Kidney (tissue), 14 donors: Measurements from ENCODE around the gene MOK. TPM values are rescaled to one million over a fixed set of nuclear protein-coding genes. Genes with fewer than 3 reads are reported as not detected.
"Not testable (repeated sequence)": the region's sequence is repeated elsewhere in the genome, so short reads cannot be mapped to it uniquely, and the experiment has no call there.

Experiments used
- DNase-seq, 5 donors: peaks; one replicate each; pipeline ENCODE4 v3.0.0-alpha.2; 2013 to 2020
- FAIRE-seq: peaks from 2 replicates; lab custom pipeline; 2012; peaks lifted over from hg19 to GRCh38; lab: Jason Lieb, UNC
- H3K27ac ChIP-seq, 2 donors: one replicate each; pipeline ENCODE4 v1.7.0; 2013; ENCODE audit warnings: low read depth in 2 of 2, low read length in 2 of 2, inconsistent platforms in 1 of 2
- H3K27me3 ChIP-seq: one replicate; pipeline ENCODE4 v1.7.1; 2013; ENCODE audit warnings: low read length, inconsistent platforms; ENCODE audit not compliant: control insufficient read depth, insufficient read depth
- H3K36me3 ChIP-seq, 3 donors: one replicate each; pipeline versions ENCODE4 v1.7.0 to v1.7.1; 2013; ENCODE audit warnings: low read length in 3 of 3, control low read depth in 1 of 3, inconsistent platforms in 1 of 3; ENCODE audit not compliant: insufficient read depth in 3 of 3, control insufficient read depth in 2 of 3
- H3K4me1 ChIP-seq, 3 donors: one replicate each; pipeline versions ENCODE4 v1.7.0 to v1.7.1; 2013; ENCODE audit warnings: low read length in 3 of 3, inconsistent platforms in 1 of 3, low read depth in 1 of 3; ENCODE audit not compliant: control insufficient read depth in 2 of 3, insufficient read depth in 2 of 3
- H3K4me3 ChIP-seq, 3 donors: one replicate each; pipeline versions ENCODE4 v1.7.0 to v1.8.1; 2013; ENCODE audit warnings: low read length in 3 of 3, control low read depth in 1 of 3, inconsistent platforms in 1 of 3
- H3K9ac ChIP-seq, 3 donors: one replicate each; pipeline versions ENCODE4 v1.7.0 to v1.7.1; 2013; ENCODE audit warnings: low read length in 3 of 3, control low read depth in 1 of 3, inconsistent platforms in 1 of 3
- H3K9me3 ChIP-seq, 3 donors: one replicate each; pipeline versions ENCODE4 v1.7.0 to v1.7.1; 2013; ENCODE audit warnings: low read length in 3 of 3, control low read depth in 1 of 3, inconsistent platforms in 1 of 3; ENCODE audit not compliant: control insufficient read depth in 2 of 3, insufficient read depth in 1 of 3
- intact Hi-C: fragments of 100-400 bp; cut with DNase I; formaldehyde crosslinking; loops from one replicate; pipeline ENCODE4 v1.11.1; 2022
- polyA plus RNA-seq: library from polyadenylated mRNA; stranded (reverse); fragments of 350-450 nt; fragmentation: Illumina TruSeq; extraction: RNeasy Lipid Tissue Mini Kit (QIAGEN cat#74804); gene quantifications from one replicate; pipeline ENCODE4 v1.2.3, GENCODE V29; 2014; ENCODE audit warnings: low read depth, low replicate concordance; ENCODE audit not compliant: insufficient read depth
- total RNA-seq: library from RNA; stranded (reverse); fragmentation: NEBNext Ultra II Directional; extraction: Animal tissue kit (Norgen Biotek cat#: 25700); gene quantifications from one replicate; pipeline ENCODE4 v1.2.1, GENCODE V29; 2021
- TF ChIP-seq, protein P1 (sequence below): IDR thresholded peaks from 3 replicates; pipeline ENCODE4 v1.5.1; 2012; ENCODE audit warnings: mild to moderate bottlenecking, moderate library complexity, borderline replicate concordance; ENCODE audit not compliant: insufficient read depth; ENCODE audit errors: extremely low read depth
- donor health status: control.
- donor health status: control.
- donor health status: control.
- donor health status: control.
- donor health status: control.
- donor health status: DM: yes; HTN: yes; CAD: no.
- donor health status: Normal renal cell carcinoma (clear cell type).

The MOK gene
- total and polyA plus RNA-seq, 2 donors from 2014 or later, result 20.4 to 32.7 TPM

DNA sequence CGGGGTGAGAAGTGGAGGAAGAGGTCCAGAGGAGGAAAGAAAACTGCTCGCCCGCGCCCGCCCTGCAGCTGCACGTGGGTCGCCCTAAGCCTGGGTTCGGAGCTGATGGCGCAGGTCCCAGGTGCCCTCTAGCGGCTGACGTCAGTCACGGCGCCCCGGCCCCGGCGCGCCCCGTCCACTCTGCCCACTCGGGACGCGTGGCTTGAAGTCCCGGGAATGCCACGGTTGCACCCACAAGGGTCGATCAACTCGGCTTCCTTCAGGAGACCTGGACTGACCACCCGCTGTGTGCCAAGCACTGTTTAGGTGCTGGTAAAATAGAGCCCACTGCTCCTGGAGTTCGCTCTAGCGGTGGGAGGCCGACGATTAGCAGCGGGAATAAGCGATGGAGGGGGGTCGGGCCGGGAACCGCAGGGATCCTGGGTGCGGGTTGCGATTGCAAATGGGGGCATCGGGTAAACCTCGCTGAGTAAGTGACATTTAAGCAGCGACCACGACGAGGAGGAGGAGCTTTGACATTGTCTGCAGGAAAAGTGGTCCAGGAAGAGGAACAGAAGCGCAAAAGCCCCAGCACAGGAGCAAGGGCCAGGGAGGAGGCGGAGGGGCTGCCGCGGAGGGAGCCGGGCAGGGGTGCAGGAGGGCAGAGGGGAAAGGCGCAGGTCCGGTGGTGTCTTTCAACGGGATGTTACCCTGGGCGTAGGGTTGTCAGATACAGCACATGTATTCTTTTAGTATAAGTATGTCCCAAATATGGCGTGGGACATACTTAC lies 9.5 kb upstream of the MOK start:
- intact Hi-C loops, result no loop called here
- H3K27ac ChIP-seq, result no peak overlapping the region
- H3K36me3 ChIP-seq, result no peaks in the 10 kb centered on the region
- H3K4me1 ChIP-seq, result peaks cover 0 to 19% (median 14%) of the 10 kb centered on the region in 3 donors
- peak overlapping the region; percentile 57 to 81 (median 77) for H3K4me3 ChIP-seq
- TF ChIP-seq, protein P1, sequence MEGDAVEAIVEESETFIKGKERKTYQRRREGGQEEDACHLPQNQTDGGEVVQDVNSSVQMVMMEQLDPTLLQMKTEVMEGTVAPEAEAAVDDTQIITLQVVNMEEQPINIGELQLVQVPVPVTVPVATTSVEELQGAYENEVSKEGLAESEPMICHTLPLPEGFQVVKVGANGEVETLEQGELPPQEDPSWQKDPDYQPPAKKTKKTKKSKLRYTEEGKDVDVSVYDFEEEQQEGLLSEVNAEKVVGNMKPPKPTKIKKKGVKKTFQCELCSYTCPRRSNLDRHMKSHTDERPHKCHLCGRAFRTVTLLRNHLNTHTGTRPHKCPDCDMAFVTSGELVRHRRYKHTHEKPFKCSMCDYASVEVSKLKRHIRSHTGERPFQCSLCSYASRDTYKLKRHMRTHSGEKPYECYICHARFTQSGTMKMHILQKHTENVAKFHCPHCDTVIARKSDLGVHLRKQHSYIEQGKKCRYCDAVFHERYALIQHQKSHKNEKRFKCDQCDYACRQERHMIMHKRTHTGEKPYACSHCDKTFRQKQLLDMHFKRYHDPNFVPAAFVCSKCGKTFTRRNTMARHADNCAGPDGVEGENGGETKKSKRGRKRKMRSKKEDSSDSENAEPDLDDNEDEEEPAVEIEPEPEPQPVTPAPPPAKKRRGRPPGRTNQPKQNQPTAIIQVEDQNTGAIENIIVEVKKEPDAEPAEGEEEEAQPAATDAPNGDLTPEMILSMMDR, result peak; percentile 94
- H3K9ac ChIP-seq, result peak overlapping the region; percentile 37 to 53 (median 41)
- H3K27me3 ChIP-seq, result no peaks in the 10 kb centered on the region
- FAIRE-seq (no peak), DNase-seq (peak; percentile 86 to 95 (median 91))
- no peaks in the 10 kb centered on the region for H3K9me3 ChIP-seq

- DNase-seq, result no peak
- Histone ChIP-seq H3K27ac (no peak overlapping the region), H3K9me3 (no peaks in the 10 kb centered on the region), H3K36me3 (no peaks in the 10 kb centered on the region), H3K27me3 (no peaks in the 10 kb centered on the region), H3K4me1 (no peaks in the 10 kb centered on the region), H3K9ac (no peak overlapping the region), H3K4me3 (peak overlapping the region in 1 of 3 donors; percentile 86)
- TF ChIP-seq, protein P1, result no peak
- intact Hi-C loops, result no loop called here
- no peak for FAIRE-seq
Measured at GRCh38 chr14:102303664-102304063, 1.3 kb downstream of the MOK start.

DNA sequence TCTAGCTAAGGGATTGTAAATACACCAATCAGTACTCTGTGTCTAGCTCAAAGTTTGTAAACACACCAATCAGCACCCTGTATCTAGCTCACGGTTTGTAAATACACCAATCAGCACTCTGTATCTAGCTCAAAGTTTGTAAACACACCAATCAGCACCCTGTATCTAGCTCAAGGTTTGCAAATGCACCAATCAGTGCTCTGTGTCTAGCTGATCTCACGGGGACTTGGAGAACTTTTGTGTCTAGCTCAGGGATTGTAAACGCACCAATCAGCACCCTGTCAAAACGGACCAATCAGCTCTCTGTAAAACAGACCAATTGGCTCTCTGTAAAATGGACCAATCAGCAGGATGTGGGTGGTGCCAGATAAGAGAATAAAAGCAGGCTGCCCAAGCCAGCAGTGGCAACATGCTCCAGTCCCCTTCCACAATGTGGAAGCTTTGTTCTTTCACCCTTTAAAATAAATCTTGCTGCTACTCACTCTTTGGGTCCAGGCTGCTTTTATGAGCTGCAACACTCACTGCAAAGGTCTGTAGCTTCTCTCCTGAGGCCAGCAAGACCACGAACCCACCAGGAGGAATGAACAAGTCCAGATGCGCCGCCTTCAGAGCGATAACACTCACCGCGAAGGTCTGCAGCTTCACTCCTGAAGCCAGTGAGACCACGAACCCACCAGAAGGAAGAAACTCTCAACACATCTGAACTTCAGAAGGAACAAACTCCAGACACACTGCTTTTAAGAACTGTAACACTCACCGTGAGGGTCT lies 6.5 kb downstream of the MOK start:
- intact Hi-C loops, H3K36me3 ChIP-seq, FAIRE-seq, H3K9me3 ChIP-seq, H3K4me3 ChIP-seq, H3K27me3 ChIP-seq, DNase-seq, H3K27ac ChIP-seq, H3K9ac ChIP-seq, H3K4me1 ChIP-seq: not testable (repeated sequence)
